Measurements from ENCODE around the gene CACNA2D2. TPM values are rescaled to one million over a fixed set of nuclear protein-coding genes. Genes with fewer than 3 reads are reported as not detected.

Gene CACNA2D2
- total RNA-seq, 1 donor from 2014 or later: 0.21 TPM

DNA sequence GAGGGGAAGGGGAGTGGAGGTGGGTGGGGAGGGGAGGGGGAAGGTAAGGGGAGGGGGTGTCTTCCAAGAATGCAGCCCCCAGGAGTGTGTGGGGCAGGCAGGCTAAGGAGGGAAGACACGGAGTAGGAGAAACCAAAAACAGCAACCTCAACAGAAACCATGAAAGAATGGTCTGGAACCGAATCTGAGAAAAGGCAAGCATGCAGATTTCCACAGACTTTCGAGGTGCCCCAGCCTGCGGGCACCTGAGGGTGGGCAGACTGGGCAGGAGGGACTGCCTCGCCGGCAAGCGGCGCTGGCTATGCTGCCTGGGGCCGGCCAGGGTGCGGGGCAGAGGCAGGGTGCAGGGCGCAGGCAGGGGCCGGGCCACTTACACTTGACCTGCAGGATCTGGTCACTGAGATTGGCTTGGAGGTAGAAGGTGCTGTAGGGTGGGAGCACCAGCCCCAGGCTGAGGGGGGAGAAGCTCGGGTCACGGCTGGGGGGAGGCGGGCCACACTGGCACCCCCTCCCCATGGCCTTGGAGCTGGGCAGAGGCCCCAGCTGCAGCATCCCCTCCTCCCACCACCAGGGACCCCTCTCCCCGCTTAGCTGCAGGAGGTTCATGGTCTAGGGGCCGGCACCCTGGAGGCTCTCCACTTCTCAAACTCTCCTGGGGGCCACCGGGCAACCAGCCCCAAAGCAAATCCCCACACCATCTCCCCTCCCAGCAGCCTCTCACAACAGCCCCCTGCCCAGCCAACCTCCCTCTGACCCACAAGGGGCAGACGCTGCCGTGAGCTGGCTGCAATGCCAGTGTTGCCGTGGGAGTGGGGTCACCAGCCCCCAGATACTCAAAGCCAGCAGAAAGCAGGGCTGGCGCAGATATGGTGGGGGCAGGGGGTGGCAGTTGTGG lies 128.8 kb downstream of the CACNA2D2 start:
- no peak for TF ChIP-seq CTCF (IDR thresholded peaks at IDR 0.05; ENCODE audit: insufficient read depth, low read length, poor library complexity, severe bottlenecking)
- DNase-seq (ENCODE audit: low read depth): no peak
- peaks cover 31% of the 10 kb centered on the region for H3K27me3 ChIP-seq (ENCODE audit: control insufficient read depth, insufficient read depth, low read length)
- no peaks in the 10 kb centered on the region for H3K36me3 ChIP-seq (ENCODE audit: control insufficient read depth, insufficient read depth, low read length)
- H3K4me3 ChIP-seq (ENCODE audit: low read depth, low read length): no peak overlapping the region

GRCh38 chr3:50373146-50374051 lies 130.0 kb downstream of the CACNA2D2 start:
- TF ChIP-seq CTCF (IDR thresholded peaks at IDR 0.05; ENCODE audit: insufficient read depth, low read length, poor library complexity, severe bottlenecking): no peak

DNA sequence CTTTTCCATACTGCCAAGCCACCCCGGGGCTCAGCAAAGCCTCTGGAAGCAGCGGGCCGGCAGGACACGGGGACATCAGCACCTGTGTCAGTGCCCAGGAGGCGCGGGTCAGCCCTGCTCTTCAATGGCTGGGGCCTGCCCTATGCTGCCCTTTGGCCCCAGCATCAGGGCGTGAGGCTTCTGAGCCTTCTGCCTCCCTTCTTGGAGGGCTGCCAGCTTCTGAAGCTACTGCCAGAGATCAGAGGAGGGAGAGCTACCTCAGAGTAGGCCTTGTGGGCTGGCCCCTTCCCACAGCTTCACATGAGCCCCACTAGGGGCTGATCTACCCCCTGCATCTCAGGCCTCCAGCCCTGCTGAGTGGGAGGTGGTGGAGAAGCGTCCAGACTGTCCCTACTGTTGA lies 131.1 kb downstream of the CACNA2D2 start:
- no peak for DNase-seq (ENCODE audit: low read depth)
- peaks cover 27% of the 10 kb centered on the region for H3K27me3 ChIP-seq (ENCODE audit: control insufficient read depth, insufficient read depth, low read length)
- TF ChIP-seq CTCF (IDR thresholded peaks at IDR 0.05; ENCODE audit: insufficient read depth, low read length, poor library complexity, severe bottlenecking): no peak
- H3K36me3 ChIP-seq (ENCODE audit: control insufficient read depth, insufficient read depth, low read length): no peaks in the 10 kb centered on the region
- no peak overlapping the region for H3K4me3 ChIP-seq (ENCODE audit: low read depth, low read length)

More at GRCh38 chr3:50373146-50374051, 130.0 kb downstream of the CACNA2D2 start:
- DNase-seq (ENCODE audit: low read depth): no peak
- H3K4me3 ChIP-seq (ENCODE audit: low read depth, low read length): no peak overlapping the region
- peaks cover 27% of the 10 kb centered on the region for H3K27me3 ChIP-seq (ENCODE audit: control insufficient read depth, insufficient read depth, low read length)
- H3K36me3 ChIP-seq (ENCODE audit: control insufficient read depth, insufficient read depth, low read length): no peaks in the 10 kb centered on the region

GRCh38 chr3:50371133-50371685 lies 132.2 kb downstream of the CACNA2D2 start:
- H3K36me3 ChIP-seq (ENCODE audit: control insufficient read depth, insufficient read depth, low read length): no peaks in the 10 kb centered on the region
- DNase-seq (ENCODE audit: low read depth): no peak
- peaks cover 34% of the 10 kb centered on the region for H3K27me3 ChIP-seq (ENCODE audit: control insufficient read depth, insufficient read depth, low read length)
- no peak for TF ChIP-seq CTCF (IDR thresholded peaks at IDR 0.05; ENCODE audit: insufficient read depth, low read length, poor library complexity, severe bottlenecking)
- no peak overlapping the region for H3K4me3 ChIP-seq (ENCODE audit: low read depth, low read length)

DNA sequence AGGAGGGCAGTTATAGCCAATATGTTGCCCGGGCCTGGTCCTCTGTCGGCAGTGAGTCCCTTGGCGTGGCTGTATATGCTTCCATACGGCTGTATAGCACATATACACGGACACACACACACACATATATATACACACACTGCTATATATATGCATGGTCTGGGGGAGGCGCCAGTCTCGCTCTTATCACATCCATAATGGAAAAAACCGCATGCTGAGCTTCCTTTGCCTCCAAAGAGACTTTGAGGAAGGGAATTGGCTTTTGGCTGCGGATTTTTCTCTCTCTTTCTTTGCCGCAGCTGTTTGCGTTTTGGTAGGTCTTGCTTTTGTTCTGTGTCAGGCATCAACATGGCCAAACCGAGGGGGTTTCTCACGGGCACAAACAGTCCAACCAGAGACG lies 132.8 kb downstream of the CACNA2D2 start:
- DNase-seq (ENCODE audit: low read depth): no peak
- TF ChIP-seq CTCF (IDR thresholded peaks at IDR 0.05; ENCODE audit: insufficient read depth, low read length, poor library complexity, severe bottlenecking): peak; percentile 11
- no peak overlapping the region for H3K4me3 ChIP-seq (ENCODE audit: low read depth, low read length)
- peaks cover 32% of the 10 kb centered on the region for H3K27me3 ChIP-seq (ENCODE audit: control insufficient read depth, insufficient read depth, low read length)
- no peaks in the 10 kb centered on the region for H3K36me3 ChIP-seq (ENCODE audit: control insufficient read depth, insufficient read depth, low read length)

All from kidney epithelial cell (primary cell).